Measurements from ENCODE around the gene ZNF335.

GRCh38 chr20:45919542-45920399, 52.2 kb downstream of the ZNF335 start:
- TF ChIP-seq CTCF (IDR thresholded peaks at IDR 0.05) (no peak), POLR2A (IDR thresholded peaks at IDR 0.05) (no peak)

Measured in right lobe of liver (tissue), 4 donors.